GF-D8 (cell line): ENCODE measurements around the gene ZNF180.
"Not testable (repeated sequence)": the region's sequence is repeated elsewhere in the genome, so short reads cannot be mapped to it uniquely, and the experiment has no call there.

Experiments
- DNase-seq: peaks from one replicate; lab custom pipeline; 2025; lab: John Stamatoyannopoulos, UW

The ZNF180 gene

GRCh38 chr19:44498988-44499387, 1.3 kb downstream of the ZNF180 start:
- DNase-seq: no peak

- no peak for DNase-seq
Measured at GRCh38 chr19:44496711-44497110, 3.6 kb downstream of the ZNF180 start.

- no peak for DNase-seq
Measured at GRCh38 chr19:44476559-44477408, 23.5 kb downstream of the ZNF180 start.

- DNase-seq: not testable (repeated sequence)
Measured at GRCh38 chr19:44468730-44469129, 31.6 kb downstream of the ZNF180 start.

- not testable (repeated sequence) for DNase-seq
Measured at GRCh38 chr19:44462600-44463286, 37.6 kb downstream of the ZNF180 start.

GRCh38 chr19:44456016-44456415, 44.3 kb downstream of the ZNF180 start:
- DNase-seq: not testable (repeated sequence)

GRCh38 chr19:44455100-44455499, 45.2 kb downstream of the ZNF180 start:
- DNase-seq: no peak

GRCh38 chr19:44452367-44452766, 48.0 kb downstream of the ZNF180 start:
- DNase-seq: no peak

- no peak for DNase-seq
Measured at GRCh38 chr19:44451687-44452086, 48.6 kb downstream of the ZNF180 start.

GRCh38 chr19:44447916-44448674, 52.2 kb downstream of the ZNF180 start, which contains the start of gene ZNF229:
TSS of gene ZNF229 (minus strand) at chr19:44448472. CDS start at chr19:44442847, 5,625 bp downstream.
- DNase-seq: peak; percentile 24

- no peak for DNase-seq
Measured at GRCh38 chr19:44438441-44438840, 61.9 kb downstream of the ZNF180 start.

GRCh38 chr19:44435441-44435840, 64.9 kb downstream of the ZNF180 start:
- no peak for DNase-seq

GRCh38 chr19:44430956-44431355, 69.4 kb downstream of the ZNF180 start:
- no peak for DNase-seq
